Endodermal cell (in vitro differentiated cells): Measurements from ENCODE around the gene ATG16L1. TPM values are rescaled to one million over a fixed set of nuclear protein-coding genes. Genes with fewer than 3 reads are reported as not detected.

Source experiments
- DNase-seq: peaks from one replicate; pipeline ENCODE4 v3.0.0-alpha.2; 2017
- H3K27ac ChIP-seq: 2 replicates; pipeline ENCODE4 v1.5.1; 2013; ENCODE audit warnings: mild to moderate bottlenecking, low read depth, low read length, moderate library complexity
- H3K27me3 ChIP-seq: 2 replicates; pipeline ENCODE4 v1.6.1; 2013; ENCODE audit warnings: mild to moderate bottlenecking, low read length, moderate library complexity; ENCODE audit not compliant: insufficient read depth, control insufficient read depth, poor library complexity, severe bottlenecking
- H3K36me3 ChIP-seq: 2 replicates; pipeline ENCODE4 v1.7.0; 2013; ENCODE audit warnings: mild to moderate bottlenecking, low read length, moderate library complexity; ENCODE audit not compliant: control insufficient read depth, insufficient read depth
- H3K4me1 ChIP-seq: one replicate; pipeline ENCODE4 v1.7.0; 2013; ENCODE audit warnings: low read length; ENCODE audit not compliant: control insufficient read depth, insufficient read depth
- H3K4me3 ChIP-seq: 2 replicates; pipeline ENCODE4 v1.5.1; 2013; ENCODE audit warnings: mild to moderate bottlenecking, low read length, moderate library complexity
- H3K9ac ChIP-seq: 2 replicates; pipeline ENCODE4 v1.6.1; 2013; ENCODE audit warnings: mild to moderate bottlenecking, low read length, moderate library complexity; ENCODE audit not compliant: poor library complexity, severe bottlenecking; ENCODE audit errors: extremely low read depth
- H3K9me3 ChIP-seq: 2 replicates; pipeline ENCODE4 v1.6.1; 2013; ENCODE audit warnings: mild to moderate bottlenecking, low read length, moderate library complexity; ENCODE audit not compliant: control insufficient read depth
- H3K27ac Mint-ChIP-seq: 2 replicates; pipeline ENCODE4 v1.8.0; 2020; ENCODE audit warnings: mixed read lengths
- H3K27me3 Mint-ChIP-seq: 2 replicates; pipeline ENCODE4 v1.8.0; 2021; ENCODE audit warnings: mild to moderate bottlenecking, mixed read lengths; ENCODE audit not compliant: insufficient read depth
- H3K36me3 Mint-ChIP-seq: 2 replicates; pipeline ENCODE4 v1.8.0; 2020; ENCODE audit warnings: low read depth, mixed read lengths
- H3K4me1 Mint-ChIP-seq: 2 replicates; pipeline ENCODE4 v1.8.0; 2020; ENCODE audit warnings: mixed read lengths
- H3K4me3 Mint-ChIP-seq: 2 replicates; pipeline ENCODE4 v1.8.0; 2020; ENCODE audit warnings: mild to moderate bottlenecking, moderate library complexity, mixed read lengths
- H3K9me3 Mint-ChIP-seq: 2 replicates; pipeline ENCODE4 v1.8.0; 2020; ENCODE audit warnings: mild to moderate bottlenecking, mixed read lengths
- CTCF ChIP-seq: fragments of 200-600 bp; sonication (generic); conservative IDR thresholded peaks from 2 replicates; pipeline ENCODE4 v1.5.0; 2021; ENCODE audit warnings: antibody characterized with exemption, mild to moderate bottlenecking
- WGBS, 2 experiments: methylation state at CpG; one replicate each; pipeline versions ENCODE4 v1.1.5 to v1.1.7; 2013; ENCODE audit warnings: missing lambda C conversion rate in 2 of 2, mixed read lengths in 1 of 2; ENCODE audit not compliant: insufficient coverage in 1 of 2, insufficient read length in 1 of 2; 5-methylcytosine and 5-hydroxymethylcytosine counted together
- total RNA-seq, 2 donors: library from RNA; stranded (reverse); fragmentation: NEBNext Ultra II Directional in 1 of 2; extraction: Animal tissue kit (Norgen Biotek cat#: 25700) in 1 of 2; gene quantifications; 2 replicates in 1 of 2; 3 replicates in 1 of 2; pipeline ENCODE4 v1.2.1, GENCODE V29; 2021

Gene ATG16L1
- total RNA-seq, 2 donors from 2014 or later, result 29.6 to 31.6 TPM

- H3K27me3 Mint-ChIP-seq, result peaks cover 4% of the 10 kb centered on the region
- WGBS, 2 experiments, result 88 to 90% methylated on average over 2 of the region's 2 CpGs
- H3K9me3 Mint-ChIP-seq, result peaks cover 6% of the 10 kb centered on the region
- Histone ChIP-seq H3K36me3 (no peaks in the 10 kb centered on the region), H3K27me3 (no peaks in the 10 kb centered on the region), H3K9me3 (no peaks in the 10 kb centered on the region), H3K9ac (no peak overlapping the region), H3K4me3 (no peak overlapping the region), H3K4me1 (no peaks in the 10 kb centered on the region), H3K27ac (no peak overlapping the region)
- H3K4me1 Mint-ChIP-seq, result peaks cover 4% of the 10 kb centered on the region
- no peak for TF ChIP-seq CTCF
- no peaks in the 10 kb centered on the region for H3K36me3 Mint-ChIP-seq
- DNase-seq, result no peak
- no peak overlapping the region for H3K27ac Mint-ChIP-seq
- H3K4me3 Mint-ChIP-seq, result no peak overlapping the region
Observed at GRCh38 chr2:233226511-233227031, 24.9 kb upstream of the ATG16L1 start.

GRCh38 chr2:233227346-233227978, 24.0 kb upstream of the ATG16L1 start:
- no peaks in the 10 kb centered on the region for H3K4me1 ChIP-seq
- WGBS, 2 experiments, result 86 to 100% methylated on average over 3 to 7 of the region's 7 CpGs
- H3K4me3 ChIP-seq, result no peak overlapping the region
- no peaks in the 10 kb centered on the region for H3K36me3 ChIP-seq
- H3K27me3 ChIP-seq, result no peaks in the 10 kb centered on the region
- no peak for TF ChIP-seq CTCF
- Mint-ChIP-seq H3K27me3 (peaks cover 4% of the 10 kb centered on the region), H3K27ac (no peak overlapping the region), H3K4me1 (peaks cover 4% of the 10 kb centered on the region), H3K4me3 (no peak overlapping the region), H3K36me3 (no peaks in the 10 kb centered on the region), H3K9me3 (peaks cover 6% of the 10 kb centered on the region)
- no peaks in the 10 kb centered on the region for H3K9me3 ChIP-seq
- no peak for DNase-seq
- H3K9ac ChIP-seq, result no peak overlapping the region
- H3K27ac ChIP-seq, result no peak overlapping the region

GRCh38 chr2:233228376-233228775, 23.1 kb upstream of the ATG16L1 start:
- WGBS, 2 experiments, result 87 to 100% methylated on average over 1 to 3 of the region's 3 CpGs
- Mint-ChIP-seq H3K9me3 (peaks cover 6% of the 10 kb centered on the region), H3K27ac (no peak overlapping the region), H3K36me3 (no peaks in the 10 kb centered on the region), H3K4me3 (no peak overlapping the region), H3K27me3 (peaks cover 4% of the 10 kb centered on the region), H3K4me1 (peaks cover 4% of the 10 kb centered on the region)
- no peak overlapping the region for H3K27ac ChIP-seq
- no peaks in the 10 kb centered on the region for H3K36me3 ChIP-seq
- TF ChIP-seq CTCF, result no peak
- no peak overlapping the region for H3K4me3 ChIP-seq
- DNase-seq, result no peak
- H3K9me3 ChIP-seq, result no peaks in the 10 kb centered on the region
- H3K9ac ChIP-seq, result no peak overlapping the region
- no peaks in the 10 kb centered on the region for H3K27me3 ChIP-seq
- H3K4me1 ChIP-seq, result no peaks in the 10 kb centered on the region
